Fibroblast of villous mesenchyme (primary cell): ENCODE data around the gene KCTD17. TPM values are rescaled to one million over a fixed set of nuclear protein-coding genes. Genes with fewer than 3 reads are reported as not detected.
"Not testable (repeated sequence)": the region's sequence is repeated elsewhere in the genome, so short reads cannot be mapped to it uniquely, and the experiment has no call there.

Experiments used
- DNase-seq: peaks from one replicate; pipeline ENCODE4 v3.0.0-alpha.2; 2010; ENCODE audit warnings: low read depth
- H3K4me3 ChIP-seq: 2 replicates; pipeline ENCODE4 v1.5.1; 2011; ENCODE audit warnings: low read depth, mild to moderate bottlenecking, low read length
- total RNA-seq: library from RNA; depleted of rRNA; stranded (reverse); fragments of >200 nt; gene quantifications from 2 replicates; pipeline ENCODE4 v1.2.3, GENCODE V29; 2012
- TF ChIP-seq, protein P1 (sequence below): IDR thresholded peaks from 2 replicates; pipeline ENCODE4 v1.5.1; 2012; ENCODE audit warnings: low read depth, mild to moderate bottlenecking, low read length; ENCODE audit not compliant: insufficient read depth

The KCTD17 gene
- total RNA-seq, 1 donor = 28.9 TPM

DNA sequence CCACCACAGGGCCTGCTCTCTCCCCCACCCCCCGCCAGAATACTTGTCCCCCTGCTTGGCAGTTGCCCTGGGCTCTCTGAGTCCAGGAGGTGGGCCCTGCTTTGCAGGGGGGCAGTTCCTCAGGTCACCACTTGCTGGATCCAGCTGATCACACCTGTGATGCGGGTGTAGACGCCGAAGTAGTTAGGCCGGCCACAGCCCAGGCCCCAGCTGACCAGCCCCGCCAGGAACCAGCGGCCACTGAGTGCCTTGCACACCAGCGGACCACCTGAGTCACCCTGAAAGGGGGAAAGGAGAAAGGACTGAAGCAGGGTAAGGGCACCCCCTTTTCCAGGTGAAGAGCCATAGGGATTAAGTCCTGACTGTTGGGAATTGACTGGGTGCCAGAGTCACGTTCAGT lies 14.4 kb downstream of the KCTD17 start:
- H3K4me3 ChIP-seq = no peak overlapping the region
- TF ChIP-seq, protein P1, sequence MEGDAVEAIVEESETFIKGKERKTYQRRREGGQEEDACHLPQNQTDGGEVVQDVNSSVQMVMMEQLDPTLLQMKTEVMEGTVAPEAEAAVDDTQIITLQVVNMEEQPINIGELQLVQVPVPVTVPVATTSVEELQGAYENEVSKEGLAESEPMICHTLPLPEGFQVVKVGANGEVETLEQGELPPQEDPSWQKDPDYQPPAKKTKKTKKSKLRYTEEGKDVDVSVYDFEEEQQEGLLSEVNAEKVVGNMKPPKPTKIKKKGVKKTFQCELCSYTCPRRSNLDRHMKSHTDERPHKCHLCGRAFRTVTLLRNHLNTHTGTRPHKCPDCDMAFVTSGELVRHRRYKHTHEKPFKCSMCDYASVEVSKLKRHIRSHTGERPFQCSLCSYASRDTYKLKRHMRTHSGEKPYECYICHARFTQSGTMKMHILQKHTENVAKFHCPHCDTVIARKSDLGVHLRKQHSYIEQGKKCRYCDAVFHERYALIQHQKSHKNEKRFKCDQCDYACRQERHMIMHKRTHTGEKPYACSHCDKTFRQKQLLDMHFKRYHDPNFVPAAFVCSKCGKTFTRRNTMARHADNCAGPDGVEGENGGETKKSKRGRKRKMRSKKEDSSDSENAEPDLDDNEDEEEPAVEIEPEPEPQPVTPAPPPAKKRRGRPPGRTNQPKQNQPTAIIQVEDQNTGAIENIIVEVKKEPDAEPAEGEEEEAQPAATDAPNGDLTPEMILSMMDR = no peak
- DNase-seq = no peak

DNA sequence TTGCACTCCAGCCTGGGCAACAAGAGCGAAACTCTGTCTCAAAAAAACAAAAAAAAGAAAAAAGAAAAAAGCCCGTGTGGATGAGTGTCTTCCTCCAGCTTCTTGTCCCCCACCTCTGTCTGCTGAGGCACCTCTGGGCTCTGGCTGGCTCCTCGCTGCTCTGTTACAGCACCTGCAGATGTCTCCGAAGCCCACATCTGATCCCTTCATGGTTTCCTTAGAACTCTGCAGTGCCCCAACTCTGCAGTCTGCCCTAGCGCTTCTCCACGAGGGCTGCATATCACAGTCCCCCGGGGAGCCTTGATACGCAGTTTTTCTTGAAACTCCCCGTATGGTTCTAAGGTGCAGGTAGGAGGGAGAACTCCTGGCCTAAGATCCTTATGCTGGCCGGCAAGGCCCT lies 15.9 kb downstream of the KCTD17 start:
- no peak for DNase-seq
- no peak overlapping the region for H3K4me3 ChIP-seq
- TF ChIP-seq, protein P1 = no peak

GRCh38 chr22:37068859-37069258 lies 17.3 kb downstream of the KCTD17 start:
- TF ChIP-seq, protein P1 = no peak
- no peak overlapping the region for H3K4me3 ChIP-seq

DNA sequence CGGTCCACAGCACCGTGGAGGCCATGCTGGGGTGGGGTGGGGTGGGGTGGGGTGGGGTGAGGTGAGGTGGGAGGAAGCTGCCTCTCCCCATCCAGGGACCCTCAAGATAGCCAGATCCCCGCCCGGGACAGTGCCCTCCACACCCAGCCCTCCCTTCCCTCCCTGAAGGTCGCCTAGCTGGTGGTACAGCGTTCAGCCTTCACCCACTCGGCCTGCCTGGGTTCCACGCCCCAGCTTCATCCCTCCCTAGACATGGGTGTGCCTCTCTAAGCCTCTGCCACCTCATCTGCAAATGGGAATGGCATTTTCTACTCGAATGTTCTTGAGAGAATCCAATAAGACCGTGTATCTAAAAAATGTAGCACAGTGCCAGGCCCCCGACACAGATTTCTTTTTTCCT lies 17.8 kb downstream of the KCTD17 start:
- H3K4me3 ChIP-seq = no peak overlapping the region
- DNase-seq = no peak

More at GRCh38 chr22:37068859-37069258, 17.3 kb downstream of the KCTD17 start:
- no peak for DNase-seq

DNA sequence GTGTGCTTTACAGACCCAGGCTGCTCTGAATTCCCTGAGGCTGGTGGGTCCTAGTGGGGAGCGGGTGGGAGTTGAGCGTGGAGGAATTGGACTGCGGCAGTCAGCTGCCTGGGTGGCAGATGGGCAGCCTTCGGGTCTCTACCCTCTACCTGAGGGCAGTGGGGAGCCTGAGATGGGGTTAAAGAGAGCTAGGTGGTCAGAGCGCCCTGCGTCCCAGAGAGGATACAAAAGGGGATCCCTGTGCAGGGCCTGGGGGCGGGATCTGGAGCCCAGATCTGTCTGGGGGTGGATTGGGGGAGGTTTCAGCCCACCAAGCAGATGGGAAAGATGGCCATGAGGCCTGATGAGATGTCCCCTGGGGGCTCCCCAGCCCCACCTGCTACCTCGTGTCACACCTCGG lies 18.2 kb downstream of the KCTD17 start:
- DNase-seq = no peak
- TF ChIP-seq, protein P1 = no peak
- no peak overlapping the region for H3K4me3 ChIP-seq

More for the DNA sequence above, 17.8 kb downstream of the KCTD17 start:
- TF ChIP-seq, protein P1 = no peak

- TF ChIP-seq, protein P1 = no peak
- no peak overlapping the region for H3K4me3 ChIP-seq
- DNase-seq = no peak
Observed at GRCh38 chr22:37070334-37070733, 18.8 kb downstream of the KCTD17 start.

GRCh38 chr22:37070744-37071143 lies 19.2 kb downstream of the KCTD17 start:
- DNase-seq = no peak
- H3K4me3 ChIP-seq = no peak overlapping the region
- TF ChIP-seq, protein P1 = no peak

- DNase-seq, H3K4me3 ChIP-seq: not testable (repeated sequence)
Observed at GRCh38 chr22:37071850-37072592, 20.5 kb downstream of the KCTD17 start.
